ENCODE data around the gene MACROD2.

DNA sequence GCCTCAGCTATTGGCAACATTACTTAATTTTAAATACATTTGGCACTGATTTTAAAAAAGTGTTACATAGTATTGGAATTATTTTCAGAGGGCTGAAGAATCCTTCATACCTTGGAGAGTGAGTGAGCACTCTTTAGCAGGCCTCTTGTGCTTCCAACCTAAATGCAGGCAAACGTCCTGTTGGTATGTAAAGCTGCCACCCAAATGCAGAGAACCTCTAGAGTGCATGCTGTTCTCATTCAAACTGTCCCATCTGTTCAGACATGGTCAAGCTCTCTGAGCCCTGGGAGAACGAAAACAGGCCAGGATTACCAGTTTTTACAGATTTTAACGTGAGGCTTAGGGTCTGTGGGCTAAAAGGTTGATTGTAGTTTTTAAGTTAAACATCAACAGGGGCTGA lies 720.1 kb downstream of the MACROD2 start:
- TF ChIP-seq, protein P1, sequence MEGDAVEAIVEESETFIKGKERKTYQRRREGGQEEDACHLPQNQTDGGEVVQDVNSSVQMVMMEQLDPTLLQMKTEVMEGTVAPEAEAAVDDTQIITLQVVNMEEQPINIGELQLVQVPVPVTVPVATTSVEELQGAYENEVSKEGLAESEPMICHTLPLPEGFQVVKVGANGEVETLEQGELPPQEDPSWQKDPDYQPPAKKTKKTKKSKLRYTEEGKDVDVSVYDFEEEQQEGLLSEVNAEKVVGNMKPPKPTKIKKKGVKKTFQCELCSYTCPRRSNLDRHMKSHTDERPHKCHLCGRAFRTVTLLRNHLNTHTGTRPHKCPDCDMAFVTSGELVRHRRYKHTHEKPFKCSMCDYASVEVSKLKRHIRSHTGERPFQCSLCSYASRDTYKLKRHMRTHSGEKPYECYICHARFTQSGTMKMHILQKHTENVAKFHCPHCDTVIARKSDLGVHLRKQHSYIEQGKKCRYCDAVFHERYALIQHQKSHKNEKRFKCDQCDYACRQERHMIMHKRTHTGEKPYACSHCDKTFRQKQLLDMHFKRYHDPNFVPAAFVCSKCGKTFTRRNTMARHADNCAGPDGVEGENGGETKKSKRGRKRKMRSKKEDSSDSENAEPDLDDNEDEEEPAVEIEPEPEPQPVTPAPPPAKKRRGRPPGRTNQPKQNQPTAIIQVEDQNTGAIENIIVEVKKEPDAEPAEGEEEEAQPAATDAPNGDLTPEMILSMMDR (conservative IDR thresholded peaks at IDR 0.05), result no peak
- TF ChIP-seq ZFX (IDR thresholded peaks at IDR 0.05), result no peak
